ENCODE results near the gene C19orf25.

C19orf25 gene

GRCh38 chr19:1427221-1427920 is 51.6 kb downstream of the C19orf25 start:
- no peak for DNase-seq

GRCh38 chr19:1426736-1427135 is 52.3 kb downstream of the C19orf25 start:
- no peak for DNase-seq

GRCh38 chr19:1425902-1426301 is 53.1 kb downstream of the C19orf25 start:
- no peak for DNase-seq

DNA sequence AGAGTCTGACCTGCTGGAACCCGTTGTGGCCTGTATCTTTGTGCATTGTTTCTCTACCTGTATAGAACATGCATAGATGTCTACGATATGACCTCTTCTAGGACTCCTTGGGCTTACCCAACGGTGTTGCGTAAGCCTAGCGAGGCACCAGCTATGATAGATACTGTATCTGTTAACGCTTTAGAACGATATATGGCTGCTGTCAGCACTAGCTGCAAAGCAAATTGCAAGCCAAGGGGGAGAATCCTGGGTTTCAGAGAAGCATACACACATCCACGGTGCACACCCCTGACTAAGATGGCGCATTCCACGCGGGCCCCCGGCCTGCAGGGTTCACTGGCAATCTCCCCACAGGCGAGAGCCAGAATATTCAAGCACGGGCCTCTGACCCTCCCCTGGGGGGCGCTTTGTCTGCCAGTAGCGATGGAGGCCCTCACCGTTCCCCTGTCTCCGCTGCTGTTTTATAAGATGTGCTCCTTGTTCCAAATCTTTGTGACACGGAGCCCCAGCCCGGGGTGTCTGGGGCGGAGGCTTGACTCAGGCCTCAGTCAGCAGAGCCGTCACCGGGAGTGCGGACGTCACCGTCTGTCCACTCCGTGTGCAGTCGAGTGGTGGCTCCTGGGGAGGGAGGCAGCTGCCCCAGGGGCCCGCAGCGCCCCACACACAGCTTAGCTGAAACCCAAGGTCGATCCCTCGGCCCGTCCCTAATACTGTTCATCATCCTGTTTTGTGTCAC is 53.7 kb downstream of the C19orf25 start:
- no peak for DNase-seq

- DNase-seq, result no peak
These were observed 54.6 kb downstream of the C19orf25 start for GRCh38 chr19:1424192-1424955.

DNA sequence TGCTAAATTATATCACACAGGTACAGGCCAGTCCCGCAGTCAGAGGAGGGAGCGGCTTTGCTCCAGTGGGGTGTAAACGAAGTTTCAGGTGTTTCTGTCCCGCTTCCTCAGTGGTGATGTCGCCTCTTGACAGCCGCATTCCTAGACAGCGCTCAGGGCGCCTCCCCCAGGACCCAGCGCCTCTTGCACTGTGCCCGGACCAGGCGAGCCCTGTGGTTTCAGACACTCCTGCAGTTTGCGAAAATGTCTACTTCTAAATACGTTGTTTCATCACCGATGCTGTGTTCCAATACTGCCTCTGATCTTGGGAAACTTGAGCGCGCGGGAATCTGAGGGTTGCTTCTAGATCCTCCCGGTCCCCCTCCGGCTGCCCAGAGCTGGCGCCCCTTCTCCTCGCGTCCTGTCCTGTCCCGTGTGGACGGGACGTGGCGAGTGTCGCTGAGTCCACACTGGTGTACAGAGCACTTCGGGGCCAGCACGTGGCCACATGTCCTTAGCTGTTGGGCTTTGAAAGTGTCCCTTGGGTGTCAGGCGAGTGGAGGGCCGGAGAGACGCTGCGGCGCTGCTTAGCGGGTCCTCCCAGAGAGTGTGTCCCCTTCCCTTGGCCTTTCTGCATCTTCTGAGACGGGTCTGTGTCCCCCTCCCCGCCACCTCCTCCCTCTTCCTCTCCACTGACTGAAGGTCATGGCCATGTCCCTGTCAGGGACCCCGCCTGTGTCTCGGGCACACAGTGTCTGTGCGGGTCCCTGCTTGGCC is 55.4 kb downstream of the C19orf25 start:
- no peak for DNase-seq

Measured in NCI-H1436 (cell line).